ENCODE data around the gene ARHGEF38. TPM values are rescaled to one million over a fixed set of nuclear protein-coding genes. Genes with fewer than 3 reads are reported as not detected.
A peak's percentile ranks its signal among the peaks of the same experiment; 100 is the strongest.

The ARHGEF38 gene
- total RNA-seq, 3 donors from 2014 or later (not counting 1 experiment from before 2014, with no cell fraction given) = not detected

DNA sequence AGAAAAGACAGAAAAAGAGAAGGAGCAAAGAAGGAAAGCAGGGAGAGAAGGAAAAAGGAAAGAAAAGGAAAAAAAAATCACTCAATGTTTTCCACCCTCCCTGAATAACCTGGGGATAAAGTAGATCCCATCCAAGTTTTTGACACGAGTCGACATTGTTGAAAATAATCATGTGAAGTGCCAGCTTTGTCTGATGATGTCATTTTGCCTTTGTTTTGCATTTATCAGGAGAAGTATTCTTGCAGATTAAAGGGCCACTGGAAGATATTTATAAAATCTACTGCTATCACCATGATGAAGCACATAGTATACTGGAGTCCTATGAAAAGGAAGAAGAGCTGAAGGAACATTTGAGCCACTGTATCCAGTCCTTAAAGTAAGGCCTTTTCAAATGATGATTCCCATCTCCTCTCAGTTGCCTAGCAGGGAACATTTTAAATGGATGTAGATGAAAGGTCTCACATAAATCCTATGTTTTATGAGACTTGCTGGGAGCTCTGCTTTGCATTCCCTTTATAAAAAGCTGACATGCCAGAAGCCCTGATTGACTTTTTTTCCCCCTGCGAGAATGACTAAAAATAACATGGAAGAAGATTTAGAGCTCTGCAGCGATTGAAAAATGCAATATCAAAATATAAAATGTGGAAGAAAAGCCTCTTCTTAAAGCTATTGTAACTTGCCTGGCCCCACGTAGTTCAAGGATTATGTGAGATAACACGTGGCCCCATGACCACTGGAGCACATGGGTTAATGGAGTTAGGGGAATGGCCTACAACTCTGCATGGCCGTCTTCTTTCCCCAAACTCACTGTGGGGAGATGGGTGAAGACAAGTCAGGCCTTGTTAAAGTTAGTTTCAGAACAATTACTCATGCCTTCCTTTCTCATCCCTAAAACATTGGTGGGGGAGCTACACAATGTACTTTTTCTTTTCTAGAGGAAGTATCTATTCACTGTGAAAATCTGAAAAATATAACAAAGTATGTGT, 78.5 kb downstream of the ARHGEF38 start:
- Mint-ChIP-seq H3K4me1 (no peaks in the 10 kb centered on the region), H3K27me3 (ENCODE audit: low read depth in 2 of 2) (peaks cover 0 to 6% of the 10 kb centered on the region in 2 donors), H3K9me3 (no peaks in the 10 kb centered on the region), H3K36me3 (no peaks in the 10 kb centered on the region), H3K27ac (no peak overlapping the region), H3K4me3 (no peak overlapping the region)
- TF ChIP-seq, protein P1, sequence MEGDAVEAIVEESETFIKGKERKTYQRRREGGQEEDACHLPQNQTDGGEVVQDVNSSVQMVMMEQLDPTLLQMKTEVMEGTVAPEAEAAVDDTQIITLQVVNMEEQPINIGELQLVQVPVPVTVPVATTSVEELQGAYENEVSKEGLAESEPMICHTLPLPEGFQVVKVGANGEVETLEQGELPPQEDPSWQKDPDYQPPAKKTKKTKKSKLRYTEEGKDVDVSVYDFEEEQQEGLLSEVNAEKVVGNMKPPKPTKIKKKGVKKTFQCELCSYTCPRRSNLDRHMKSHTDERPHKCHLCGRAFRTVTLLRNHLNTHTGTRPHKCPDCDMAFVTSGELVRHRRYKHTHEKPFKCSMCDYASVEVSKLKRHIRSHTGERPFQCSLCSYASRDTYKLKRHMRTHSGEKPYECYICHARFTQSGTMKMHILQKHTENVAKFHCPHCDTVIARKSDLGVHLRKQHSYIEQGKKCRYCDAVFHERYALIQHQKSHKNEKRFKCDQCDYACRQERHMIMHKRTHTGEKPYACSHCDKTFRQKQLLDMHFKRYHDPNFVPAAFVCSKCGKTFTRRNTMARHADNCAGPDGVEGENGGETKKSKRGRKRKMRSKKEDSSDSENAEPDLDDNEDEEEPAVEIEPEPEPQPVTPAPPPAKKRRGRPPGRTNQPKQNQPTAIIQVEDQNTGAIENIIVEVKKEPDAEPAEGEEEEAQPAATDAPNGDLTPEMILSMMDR (IDR thresholded peaks at IDR 0.05) = no peak
- H3K36me3 ChIP-seq (ENCODE audit: control insufficient read depth, insufficient read depth, low read length) = no peaks in the 10 kb centered on the region
- H3K9me3 ChIP-seq (ENCODE audit: control insufficient read depth, insufficient read depth, low read length) = no peaks in the 10 kb centered on the region
- H3K27ac ChIP-seq (ENCODE audit: low read length) = no peak overlapping the region
- no peak overlapping the region for H3K4me3 ChIP-seq (ENCODE audit: low read length)
- ATAC-seq (no peak), DNase-seq (no peak)
- 90% methylated on average over 6 of the region's 7 CpGs for WGBS (ENCODE audit: insufficient coverage)
- H3K27me3 ChIP-seq (ENCODE audit: control insufficient read depth, insufficient read depth, low read length) = no peaks in the 10 kb centered on the region
- intact Hi-C loops (cut with micrococcal nuclease) = no loop called here
- no peaks in the 10 kb centered on the region for H3K4me1 ChIP-seq (ENCODE audit: control insufficient read depth, insufficient read depth, low read length)

DNA sequence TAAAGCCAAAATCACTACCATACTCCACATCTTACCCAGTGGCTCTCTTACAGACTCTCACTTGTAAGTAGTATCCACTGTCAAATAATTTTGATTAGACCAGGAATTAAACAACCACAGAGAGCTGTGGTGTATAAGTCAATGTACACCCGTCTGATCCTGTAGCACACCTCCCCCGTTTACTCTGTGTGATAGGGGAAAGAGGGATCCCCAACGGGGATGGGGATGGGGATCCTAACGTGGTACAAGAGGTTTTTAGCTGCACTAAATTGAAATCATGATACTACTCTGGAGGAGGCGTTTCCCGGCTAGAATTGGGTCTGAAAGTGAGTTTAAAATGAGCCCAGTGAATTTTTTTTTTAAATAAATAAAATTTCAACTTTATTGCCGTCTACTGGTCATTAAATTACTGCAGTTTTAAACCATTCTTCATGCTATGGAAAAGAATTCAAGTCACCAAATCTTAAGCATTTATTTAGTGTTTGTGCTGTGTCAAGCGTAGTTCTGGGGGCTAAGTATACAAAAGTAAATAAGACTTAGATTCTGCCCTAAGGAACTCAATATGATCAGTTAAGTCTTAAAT, 79.5 kb downstream of the ARHGEF38 start:
- Mint-ChIP-seq H3K9me3 (no peaks in the 10 kb centered on the region), H3K4me1 (no peaks in the 10 kb centered on the region), H3K4me3 (no peak overlapping the region), H3K27ac (no peak overlapping the region), H3K36me3 (no peaks in the 10 kb centered on the region), H3K27me3 (ENCODE audit: low read depth in 2 of 2) (peaks cover 0 to 2% of the 10 kb centered on the region in 2 donors)
- DNase-seq (no peak), ATAC-seq (no peak)
- Histone ChIP-seq H3K36me3 (ENCODE audit: control insufficient read depth, insufficient read depth, low read length) (no peaks in the 10 kb centered on the region), H3K27ac (ENCODE audit: low read length) (no peak overlapping the region), H3K4me1 (ENCODE audit: control insufficient read depth, insufficient read depth, low read length) (no peaks in the 10 kb centered on the region), H3K27me3 (ENCODE audit: control insufficient read depth, insufficient read depth, low read length) (no peaks in the 10 kb centered on the region), H3K4me3 (ENCODE audit: low read length) (no peak overlapping the region), H3K9me3 (ENCODE audit: control insufficient read depth, insufficient read depth, low read length) (no peaks in the 10 kb centered on the region)
- WGBS (ENCODE audit: insufficient coverage) = 48% methylated on average over 6 of the region's 8 CpGs
- intact Hi-C loops (cut with micrococcal nuclease) = no loop called here
- TF ChIP-seq, protein P1 (IDR thresholded peaks at IDR 0.05) = peak; percentile 31

DNA sequence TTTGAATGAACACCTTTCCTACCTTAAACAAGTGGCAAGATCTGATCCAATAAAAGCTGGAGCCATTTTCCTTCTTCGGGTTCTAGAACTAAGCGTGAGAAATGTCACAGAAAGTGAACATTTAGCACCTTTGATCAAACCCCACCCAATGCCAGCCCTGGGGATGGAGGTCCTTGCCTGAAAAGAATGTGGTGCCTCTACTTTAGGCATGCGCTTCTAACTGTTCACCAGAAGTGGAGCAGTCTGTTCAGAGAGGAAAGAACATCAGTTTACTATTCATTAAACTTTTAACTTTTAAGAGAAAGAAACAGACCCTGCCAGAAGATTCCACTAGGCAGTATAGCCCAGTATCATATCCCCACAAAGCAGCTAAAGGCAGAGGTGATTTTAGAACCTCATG, 80.2 kb downstream of the ARHGEF38 start:
- no peaks in the 10 kb centered on the region for H3K9me3 Mint-ChIP-seq
- no peak overlapping the region for H3K4me3 ChIP-seq (ENCODE audit: low read length)
- no peak for DNase-seq
- no peaks in the 10 kb centered on the region for H3K9me3 ChIP-seq (ENCODE audit: control insufficient read depth, insufficient read depth, low read length)
- H3K4me1 Mint-ChIP-seq = no peaks in the 10 kb centered on the region
- intact Hi-C loops (cut with micrococcal nuclease) = no loop called here
- no peaks in the 10 kb centered on the region for H3K27me3 ChIP-seq (ENCODE audit: control insufficient read depth, insufficient read depth, low read length)
- H3K27me3 Mint-ChIP-seq (ENCODE audit: low read depth in 2 of 2) = peaks cover 0 to 4% of the 10 kb centered on the region in 2 donors
- H3K4me1 ChIP-seq (ENCODE audit: control insufficient read depth, insufficient read depth, low read length) = no peaks in the 10 kb centered on the region
- H3K27ac Mint-ChIP-seq = no peak overlapping the region
- WGBS (ENCODE audit: insufficient coverage) = 75% methylated on average over 2 of the region's 3 CpGs
- H3K27ac ChIP-seq (ENCODE audit: low read length) = no peak overlapping the region
- ATAC-seq = no peak
- TF ChIP-seq, protein P1 (IDR thresholded peaks at IDR 0.05) = no peak
- H3K4me3 Mint-ChIP-seq = no peak overlapping the region
- H3K36me3 Mint-ChIP-seq = no peaks in the 10 kb centered on the region
- H3K36me3 ChIP-seq (ENCODE audit: control insufficient read depth, insufficient read depth, low read length) = no peaks in the 10 kb centered on the region
